Measurements from ENCODE around the gene TTC33.

- TF ChIP-seq CTCF (IDR thresholded peaks at IDR 0.05 in 8 of 11, conservative IDR thresholded peaks at IDR 0.05 in 3 of 11) = no peak
- no peak for TF ChIP-seq POLR2A (IDR thresholded peaks at IDR 0.05)
Observed at GRCh38 chr5:40571729-40572128, 184.0 kb downstream of the TTC33 start.

Data from spleen (tissue), 7 donors.